Measurements from ENCODE around the gene BEND7. TPM values are rescaled to one million over a fixed set of nuclear protein-coding genes. Genes with fewer than 3 reads are reported as not detected.

Gene BEND7
- total RNA-seq, 1 experiment from 2014 or later: 12.8 TPM

DNA sequence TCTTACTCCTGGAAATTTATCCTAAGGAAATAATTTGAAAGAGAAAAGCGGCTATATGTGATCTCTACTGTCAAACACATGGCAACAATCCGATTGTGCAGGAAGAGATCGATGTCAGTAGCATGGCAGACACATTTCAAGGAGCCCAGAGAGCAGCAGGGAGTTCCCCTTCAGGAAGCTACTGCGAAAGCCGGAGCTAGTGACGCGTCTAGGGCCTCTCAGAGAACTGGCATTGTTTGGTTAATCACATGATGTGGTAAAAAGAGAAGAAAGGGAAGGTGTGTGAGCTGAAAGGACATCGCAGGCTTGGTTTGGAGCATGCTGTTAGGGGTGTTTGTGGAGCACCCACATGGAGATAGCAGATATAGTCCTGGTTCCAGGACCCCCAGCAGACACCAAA, 74.9 kb downstream of the BEND7 start:
- ChIA-PET POLR2A (interaction anchor here (0.6 kb wide), 1 partner anchor 19 kb away, joined by 4 read pairs; no protein-coding TSS in a partner anchor), CTCF (interaction anchor here (1.1 to 2.8 kb wide), 4 partner anchors 14 to 151 kb away, joined by 3 to 14 read pairs (median 8); no protein-coding TSS in a partner anchor)
- peaks cover 4% of the 10 kb centered on the region; the same call in 1 of the 2 replicates for H3K4me1 Mint-ChIP-seq
- no peak overlapping the region for H3K4me3 Mint-ChIP-seq
- no peaks in the 10 kb centered on the region for H3K9me3 Mint-ChIP-seq
- no peaks in the 10 kb centered on the region for H3K27me3 Mint-ChIP-seq (ENCODE audit: low read depth)
- no peaks in the 10 kb centered on the region for H3K36me3 Mint-ChIP-seq
- no peak for DNase-seq (ENCODE audit: low spot score)
- peak; percentile 26; the same call in 1 of the 2 replicates for ATAC-seq
- no peak for TF ChIP-seq GRHL2 (CRISPR knock-in tag; IDR thresholded peaks at IDR 0.05; ENCODE audit: insufficient replicate concordance, severe bottlenecking)
- TF ChIP-seq, protein P1, sequence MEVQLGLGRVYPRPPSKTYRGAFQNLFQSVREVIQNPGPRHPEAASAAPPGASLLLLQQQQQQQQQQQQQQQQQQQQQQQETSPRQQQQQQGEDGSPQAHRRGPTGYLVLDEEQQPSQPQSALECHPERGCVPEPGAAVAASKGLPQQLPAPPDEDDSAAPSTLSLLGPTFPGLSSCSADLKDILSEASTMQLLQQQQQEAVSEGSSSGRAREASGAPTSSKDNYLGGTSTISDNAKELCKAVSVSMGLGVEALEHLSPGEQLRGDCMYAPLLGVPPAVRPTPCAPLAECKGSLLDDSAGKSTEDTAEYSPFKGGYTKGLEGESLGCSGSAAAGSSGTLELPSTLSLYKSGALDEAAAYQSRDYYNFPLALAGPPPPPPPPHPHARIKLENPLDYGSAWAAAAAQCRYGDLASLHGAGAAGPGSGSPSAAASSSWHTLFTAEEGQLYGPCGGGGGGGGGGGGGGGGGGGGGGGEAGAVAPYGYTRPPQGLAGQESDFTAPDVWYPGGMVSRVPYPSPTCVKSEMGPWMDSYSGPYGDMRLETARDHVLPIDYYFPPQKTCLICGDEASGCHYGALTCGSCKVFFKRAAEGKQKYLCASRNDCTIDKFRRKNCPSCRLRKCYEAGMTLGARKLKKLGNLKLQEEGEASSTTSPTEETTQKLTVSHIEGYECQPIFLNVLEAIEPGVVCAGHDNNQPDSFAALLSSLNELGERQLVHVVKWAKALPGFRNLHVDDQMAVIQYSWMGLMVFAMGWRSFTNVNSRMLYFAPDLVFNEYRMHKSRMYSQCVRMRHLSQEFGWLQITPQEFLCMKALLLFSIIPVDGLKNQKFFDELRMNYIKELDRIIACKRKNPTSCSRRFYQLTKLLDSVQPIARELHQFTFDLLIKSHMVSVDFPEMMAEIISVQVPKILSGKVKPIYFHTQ (CRISPR knock-in tag; IDR thresholded peaks at IDR 0.05): no peak
- TF ChIP-seq, protein P2, sequence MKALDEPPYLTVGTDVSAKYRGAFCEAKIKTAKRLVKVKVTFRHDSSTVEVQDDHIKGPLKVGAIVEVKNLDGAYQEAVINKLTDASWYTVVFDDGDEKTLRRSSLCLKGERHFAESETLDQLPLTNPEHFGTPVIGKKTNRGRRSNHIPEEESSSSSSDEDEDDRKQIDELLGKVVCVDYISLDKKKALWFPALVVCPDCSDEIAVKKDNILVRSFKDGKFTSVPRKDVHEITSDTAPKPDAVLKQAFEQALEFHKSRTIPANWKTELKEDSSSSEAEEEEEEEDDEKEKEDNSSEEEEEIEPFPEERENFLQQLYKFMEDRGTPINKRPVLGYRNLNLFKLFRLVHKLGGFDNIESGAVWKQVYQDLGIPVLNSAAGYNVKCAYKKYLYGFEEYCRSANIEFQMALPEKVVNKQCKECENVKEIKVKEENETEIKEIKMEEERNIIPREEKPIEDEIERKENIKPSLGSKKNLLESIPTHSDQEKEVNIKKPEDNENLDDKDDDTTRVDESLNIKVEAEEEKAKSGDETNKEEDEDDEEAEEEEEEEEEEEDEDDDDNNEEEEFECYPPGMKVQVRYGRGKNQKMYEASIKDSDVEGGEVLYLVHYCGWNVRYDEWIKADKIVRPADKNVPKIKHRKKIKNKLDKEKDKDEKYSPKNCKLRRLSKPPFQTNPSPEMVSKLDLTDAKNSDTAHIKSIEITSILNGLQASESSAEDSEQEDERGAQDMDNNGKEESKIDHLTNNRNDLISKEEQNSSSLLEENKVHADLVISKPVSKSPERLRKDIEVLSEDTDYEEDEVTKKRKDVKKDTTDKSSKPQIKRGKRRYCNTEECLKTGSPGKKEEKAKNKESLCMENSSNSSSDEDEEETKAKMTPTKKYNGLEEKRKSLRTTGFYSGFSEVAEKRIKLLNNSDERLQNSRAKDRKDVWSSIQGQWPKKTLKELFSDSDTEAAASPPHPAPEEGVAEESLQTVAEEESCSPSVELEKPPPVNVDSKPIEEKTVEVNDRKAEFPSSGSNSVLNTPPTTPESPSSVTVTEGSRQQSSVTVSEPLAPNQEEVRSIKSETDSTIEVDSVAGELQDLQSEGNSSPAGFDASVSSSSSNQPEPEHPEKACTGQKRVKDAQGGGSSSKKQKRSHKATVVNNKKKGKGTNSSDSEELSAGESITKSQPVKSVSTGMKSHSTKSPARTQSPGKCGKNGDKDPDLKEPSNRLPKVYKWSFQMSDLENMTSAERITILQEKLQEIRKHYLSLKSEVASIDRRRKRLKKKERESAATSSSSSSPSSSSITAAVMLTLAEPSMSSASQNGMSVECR (CRISPR knock-in tag; IDR thresholded peaks at IDR 0.05; ENCODE audit: borderline replicate concordance): no peak
- TF ChIP-seq JAZF1 (CRISPR knock-in tag; IDR thresholded peaks at IDR 0.05): no peak
- TF ChIP-seq, protein P3, sequence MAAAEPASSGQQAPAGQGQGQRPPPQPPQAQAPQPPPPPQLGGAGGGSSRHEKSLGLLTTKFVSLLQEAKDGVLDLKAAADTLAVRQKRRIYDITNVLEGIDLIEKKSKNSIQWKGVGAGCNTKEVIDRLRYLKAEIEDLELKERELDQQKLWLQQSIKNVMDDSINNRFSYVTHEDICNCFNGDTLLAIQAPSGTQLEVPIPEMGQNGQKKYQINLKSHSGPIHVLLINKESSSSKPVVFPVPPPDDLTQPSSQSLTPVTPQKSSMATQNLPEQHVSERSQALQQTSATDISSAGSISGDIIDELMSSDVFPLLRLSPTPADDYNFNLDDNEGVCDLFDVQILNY (CRISPR knock-in tag; IDR thresholded peaks at IDR 0.05): no peak
- TF ChIP-seq, protein P4, sequence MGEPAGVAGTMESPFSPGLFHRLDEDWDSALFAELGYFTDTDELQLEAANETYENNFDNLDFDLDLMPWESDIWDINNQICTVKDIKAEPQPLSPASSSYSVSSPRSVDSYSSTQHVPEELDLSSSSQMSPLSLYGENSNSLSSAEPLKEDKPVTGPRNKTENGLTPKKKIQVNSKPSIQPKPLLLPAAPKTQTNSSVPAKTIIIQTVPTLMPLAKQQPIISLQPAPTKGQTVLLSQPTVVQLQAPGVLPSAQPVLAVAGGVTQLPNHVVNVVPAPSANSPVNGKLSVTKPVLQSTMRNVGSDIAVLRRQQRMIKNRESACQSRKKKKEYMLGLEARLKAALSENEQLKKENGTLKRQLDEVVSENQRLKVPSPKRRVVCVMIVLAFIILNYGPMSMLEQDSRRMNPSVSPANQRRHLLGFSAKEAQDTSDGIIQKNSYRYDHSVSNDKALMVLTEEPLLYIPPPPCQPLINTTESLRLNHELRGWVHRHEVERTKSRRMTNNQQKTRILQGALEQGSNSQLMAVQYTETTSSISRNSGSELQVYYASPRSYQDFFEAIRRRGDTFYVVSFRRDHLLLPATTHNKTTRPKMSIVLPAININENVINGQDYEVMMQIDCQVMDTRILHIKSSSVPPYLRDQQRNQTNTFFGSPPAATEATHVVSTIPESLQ (CRISPR knock-in tag; IDR thresholded peaks at IDR 0.05): no peak
- TF ChIP-seq TCF7 (CRISPR knock-in tag; IDR thresholded peaks at IDR 0.05; ENCODE audit: low read depth): no peak
- TF ChIP-seq HMGA2 (CRISPR knock-in tag; IDR thresholded peaks at IDR 0.05): no peak
- TF ChIP-seq, protein P5, sequence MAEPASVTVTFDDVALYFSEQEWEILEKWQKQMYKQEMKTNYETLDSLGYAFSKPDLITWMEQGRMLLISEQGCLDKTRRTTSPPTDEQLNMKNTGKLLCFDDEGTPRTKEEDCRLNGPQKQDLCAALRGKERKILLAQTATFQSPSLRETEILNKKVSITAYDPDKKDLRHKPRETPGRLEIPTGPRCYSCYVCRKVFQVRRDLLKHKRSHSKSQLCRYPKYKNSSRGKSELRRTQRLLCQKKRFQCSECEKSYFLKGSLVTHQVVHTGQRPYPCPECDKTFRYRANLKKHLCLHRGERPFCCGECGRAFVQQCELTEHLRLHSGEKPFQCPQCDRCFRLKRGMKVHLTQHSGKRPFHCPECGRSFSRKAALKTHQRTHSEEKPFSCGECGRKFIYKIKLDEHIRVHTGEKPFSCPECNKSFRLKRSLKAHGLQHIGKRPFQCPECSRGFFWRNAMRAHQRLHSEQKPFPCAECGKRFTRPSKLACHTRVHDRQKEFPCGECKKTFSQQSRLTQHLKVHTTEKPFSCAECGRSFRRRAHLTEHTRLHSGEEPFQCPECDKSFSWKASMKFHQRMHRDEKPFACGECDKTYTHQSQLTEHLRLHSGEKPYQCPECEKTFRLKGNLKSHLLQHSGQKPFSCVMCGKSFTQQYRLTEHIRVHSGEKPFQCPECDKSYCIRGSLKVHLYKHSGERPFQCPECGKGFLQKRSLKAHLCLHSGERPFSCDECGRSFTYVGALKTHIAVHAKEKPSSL (CRISPR knock-in tag; conservative IDR thresholded peaks at IDR 0.05): no peak
- TF ChIP-seq JUN (CRISPR knock-in tag; IDR thresholded peaks at IDR 0.05): no peak
- no peak for TF ChIP-seq GTF2I (CRISPR knock-in tag; conservative IDR thresholded peaks at IDR 0.05)
- TF ChIP-seq, protein P6, sequence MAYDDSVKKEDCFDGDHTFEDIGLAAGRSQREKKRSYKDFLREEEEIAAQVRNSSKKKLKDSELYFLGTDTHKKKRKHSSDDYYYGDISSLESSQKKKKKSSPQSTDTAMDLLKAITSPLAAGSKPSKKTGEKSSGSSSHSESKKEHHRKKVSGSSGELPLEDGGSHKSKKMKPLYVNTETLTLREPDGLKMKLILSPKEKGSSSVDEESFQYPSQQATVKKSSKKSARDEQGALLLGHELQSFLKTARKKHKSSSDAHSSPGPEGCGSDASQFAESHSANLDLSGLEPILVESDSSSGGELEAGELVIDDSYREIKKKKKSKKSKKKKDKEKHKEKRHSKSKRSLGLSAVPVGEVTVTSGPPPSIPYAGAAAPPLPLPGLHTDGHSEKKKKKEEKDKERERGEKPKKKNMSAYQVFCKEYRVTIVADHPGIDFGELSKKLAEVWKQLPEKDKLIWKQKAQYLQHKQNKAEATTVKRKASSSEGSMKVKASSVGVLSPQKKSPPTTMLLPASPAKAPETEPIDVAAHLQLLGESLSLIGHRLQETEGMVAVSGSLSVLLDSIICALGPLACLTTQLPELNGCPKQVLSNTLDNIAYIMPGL (CRISPR knock-in tag; IDR thresholded peaks at IDR 0.05): no peak
- TF ChIP-seq, protein P7, sequence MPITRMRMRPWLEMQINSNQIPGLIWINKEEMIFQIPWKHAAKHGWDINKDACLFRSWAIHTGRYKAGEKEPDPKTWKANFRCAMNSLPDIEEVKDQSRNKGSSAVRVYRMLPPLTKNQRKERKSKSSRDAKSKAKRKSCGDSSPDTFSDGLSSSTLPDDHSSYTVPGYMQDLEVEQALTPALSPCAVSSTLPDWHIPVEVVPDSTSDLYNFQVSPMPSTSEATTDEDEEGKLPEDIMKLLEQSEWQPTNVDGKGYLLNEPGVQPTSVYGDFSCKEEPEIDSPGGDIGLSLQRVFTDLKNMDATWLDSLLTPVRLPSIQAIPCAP (CRISPR knock-in tag; IDR thresholded peaks at IDR 0.05): no peak
- TF ChIP-seq, protein P8, sequence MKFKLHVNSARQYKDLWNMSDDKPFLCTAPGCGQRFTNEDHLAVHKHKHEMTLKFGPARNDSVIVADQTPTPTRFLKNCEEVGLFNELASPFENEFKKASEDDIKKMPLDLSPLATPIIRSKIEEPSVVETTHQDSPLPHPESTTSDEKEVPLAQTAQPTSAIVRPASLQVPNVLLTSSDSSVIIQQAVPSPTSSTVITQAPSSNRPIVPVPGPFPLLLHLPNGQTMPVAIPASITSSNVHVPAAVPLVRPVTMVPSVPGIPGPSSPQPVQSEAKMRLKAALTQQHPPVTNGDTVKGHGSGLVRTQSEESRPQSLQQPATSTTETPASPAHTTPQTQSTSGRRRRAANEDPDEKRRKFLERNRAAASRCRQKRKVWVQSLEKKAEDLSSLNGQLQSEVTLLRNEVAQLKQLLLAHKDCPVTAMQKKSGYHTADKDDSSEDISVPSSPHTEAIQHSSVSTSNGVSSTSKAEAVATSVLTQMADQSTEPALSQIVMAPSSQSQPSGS (CRISPR knock-in tag; IDR thresholded peaks at IDR 0.05; ENCODE audit: borderline replicate concordance, low read depth): no peak
- no peak for TF ChIP-seq NFE2L1 (CRISPR knock-in tag; IDR thresholded peaks at IDR 0.05)
- no peak for TF ChIP-seq NR1H2 (CRISPR knock-in tag; IDR thresholded peaks at IDR 0.05)
- no peak for TF ChIP-seq ZNF219 (CRISPR knock-in tag; IDR thresholded peaks at IDR 0.05; ENCODE audit: borderline replicate concordance)
- no peak for TF ChIP-seq KAT7 (CRISPR knock-in tag; IDR thresholded peaks at IDR 0.05; ENCODE audit: borderline replicate concordance)
- H3K27ac Mint-ChIP-seq: no peak overlapping the region

Measured in WTC11 (cell line).